Activated CD8-positive, alpha-beta memory T cell treated with anti-CD3 and anti-CD28 coated beads, Interleukin-2, amount 50 U/mL, for 1 hour (primary cell): ENCODE measurements around the gene PRORP.
"Not testable (repeated sequence)": the region's sequence is repeated elsewhere in the genome, so short reads cannot be mapped to it uniquely, and the experiment has no call there.

ENCODE experiments used
- DNase-seq: peaks from one replicate; pipeline ENCODE4 v3.0.0-alpha.2; 2020; ENCODE audit errors: extremely low read depth

The PRORP gene

DNA sequence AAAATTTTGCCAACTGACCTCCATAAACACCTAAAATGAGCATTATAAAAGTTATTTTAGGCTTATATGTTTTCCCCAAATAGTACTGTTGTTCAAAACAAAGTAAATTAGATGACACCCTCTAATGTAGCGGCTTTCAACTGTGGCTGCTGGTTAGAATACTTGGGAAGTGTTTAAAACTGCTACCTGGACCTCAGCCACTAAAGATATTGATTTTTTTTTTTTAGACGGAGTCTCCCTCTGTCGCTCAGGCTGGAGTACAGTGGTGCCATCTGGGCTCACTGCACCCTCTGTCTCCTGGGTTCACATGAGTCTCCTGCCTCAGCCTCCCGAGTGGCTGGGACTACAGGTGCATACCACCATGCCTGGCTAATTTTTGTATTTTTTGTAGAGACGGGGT lies 16.2 kb downstream of the PRORP start:
- no peak for DNase-seq

DNA sequence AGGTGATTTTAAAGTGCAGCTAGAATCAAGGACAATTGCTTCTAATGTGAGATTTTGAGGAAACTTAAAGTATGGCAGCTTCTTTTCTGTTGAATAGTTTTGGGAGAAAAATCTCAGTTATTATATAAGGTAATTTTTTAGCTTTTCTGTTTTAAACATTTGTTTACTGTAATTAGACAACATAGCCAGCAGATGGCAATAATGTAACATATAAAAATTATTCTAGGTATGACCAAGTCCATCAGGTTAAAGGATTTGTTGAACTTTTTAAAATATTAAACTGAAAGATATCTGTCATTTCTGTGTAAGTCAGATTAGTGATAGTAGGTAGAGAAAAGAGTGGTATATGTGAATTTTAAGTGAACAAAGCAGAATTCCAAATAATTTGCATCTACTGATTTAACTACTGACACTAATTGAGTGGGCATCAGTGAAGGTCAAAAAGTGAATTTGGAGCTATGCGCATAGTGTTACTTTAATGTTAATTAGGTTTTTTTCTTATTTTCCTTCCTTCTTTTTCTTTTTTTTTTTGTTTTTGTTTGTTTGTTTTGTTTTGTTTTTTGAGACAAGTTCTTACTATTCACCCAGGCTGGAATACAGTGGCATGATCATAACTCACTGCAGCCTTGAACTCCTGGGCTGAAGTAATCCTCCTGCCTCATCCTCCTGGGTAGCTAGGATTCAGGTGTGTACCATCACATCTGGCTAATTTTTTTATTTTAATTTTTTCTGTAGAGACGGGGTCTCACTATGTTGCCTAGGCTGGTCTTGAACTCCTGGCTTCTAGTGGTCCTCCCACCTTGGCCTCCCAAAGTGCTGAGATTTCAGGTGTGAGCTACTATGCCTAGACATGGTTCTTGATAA lies 18.6 kb downstream of the PRORP start:
- no peak for DNase-seq

DNA sequence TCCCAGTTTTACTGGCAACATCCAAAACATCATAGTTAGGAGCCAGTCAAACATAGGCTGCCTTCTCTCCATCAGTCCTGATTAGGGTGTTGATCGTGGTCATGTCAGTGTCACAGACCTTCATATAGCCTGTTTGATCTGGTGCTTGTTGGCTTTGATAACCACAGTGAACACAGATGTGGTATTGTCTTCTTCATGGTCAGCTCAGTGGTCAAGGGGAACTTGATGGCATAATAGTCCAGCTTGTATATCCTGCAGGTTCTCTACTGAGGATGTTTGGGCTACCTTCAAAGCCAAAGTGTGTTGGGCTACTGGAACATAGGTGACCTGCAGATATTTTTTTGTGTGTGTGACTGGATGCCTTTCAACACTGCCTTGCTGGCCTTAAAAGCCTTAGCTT lies 21.7 kb downstream of the PRORP start:
- no peak for DNase-seq

DNA sequence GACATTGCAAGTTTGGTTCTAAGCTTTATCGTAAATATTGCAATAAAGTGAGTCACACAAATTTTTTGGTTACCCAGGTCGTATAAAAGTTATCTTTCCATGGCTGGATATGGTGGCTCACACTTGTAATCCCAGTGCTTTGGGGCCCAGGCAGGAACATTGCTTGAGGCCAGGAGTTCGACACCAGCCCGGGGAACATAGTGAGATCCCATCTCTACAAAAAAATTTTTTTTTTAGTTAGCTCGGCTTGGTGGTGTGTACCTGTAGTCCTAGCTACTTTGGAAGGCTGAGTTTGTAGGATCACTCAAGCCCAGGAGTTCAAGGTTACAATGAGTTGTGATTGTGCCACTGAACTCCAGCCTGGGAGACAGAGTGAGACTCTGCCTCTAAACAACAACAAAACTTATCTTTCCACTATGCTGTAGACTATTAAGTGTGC lies 24.4 kb downstream of the PRORP start:
- no peak for DNase-seq

DNA sequence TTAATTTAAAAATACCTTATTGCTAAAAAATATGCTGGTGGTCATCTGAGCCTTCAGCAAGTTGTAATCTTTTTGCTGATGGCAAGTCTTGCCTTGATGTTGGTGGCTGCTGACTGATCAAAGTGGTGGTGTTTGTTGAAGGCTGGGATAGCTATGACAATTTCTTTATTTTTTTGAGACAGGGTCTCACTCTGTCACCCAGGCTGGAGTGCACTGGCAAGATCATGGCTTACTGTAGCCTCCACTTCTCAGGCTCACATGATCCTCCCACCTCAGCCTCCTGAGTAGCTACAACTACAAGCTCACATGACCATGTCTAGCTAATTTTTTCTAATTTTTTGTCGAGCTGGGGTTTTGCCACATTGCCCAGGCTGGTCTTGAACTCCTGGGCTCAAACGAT lies 24.8 kb downstream of the PRORP start:
- no peak for DNase-seq

DNA sequence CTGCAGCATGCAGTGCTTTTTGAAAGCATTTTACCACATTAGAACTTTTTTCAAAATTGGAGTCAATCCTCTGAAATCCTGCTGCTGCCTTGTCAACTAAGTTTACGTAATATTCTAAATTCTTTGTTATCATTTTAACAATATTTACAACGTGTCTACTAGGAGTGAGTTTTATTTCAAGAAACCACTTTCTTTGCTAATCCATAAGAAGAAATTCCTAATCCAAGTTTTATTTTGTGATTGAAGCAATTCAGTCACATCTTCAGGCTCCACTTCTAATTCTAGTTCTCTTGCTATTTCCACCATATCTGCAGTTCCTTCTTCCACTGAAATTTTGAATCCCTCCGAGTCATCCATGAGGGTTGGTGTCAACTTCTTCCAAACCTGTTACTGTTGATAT lies 25.4 kb downstream of the PRORP start:
- no peak for DNase-seq

DNA sequence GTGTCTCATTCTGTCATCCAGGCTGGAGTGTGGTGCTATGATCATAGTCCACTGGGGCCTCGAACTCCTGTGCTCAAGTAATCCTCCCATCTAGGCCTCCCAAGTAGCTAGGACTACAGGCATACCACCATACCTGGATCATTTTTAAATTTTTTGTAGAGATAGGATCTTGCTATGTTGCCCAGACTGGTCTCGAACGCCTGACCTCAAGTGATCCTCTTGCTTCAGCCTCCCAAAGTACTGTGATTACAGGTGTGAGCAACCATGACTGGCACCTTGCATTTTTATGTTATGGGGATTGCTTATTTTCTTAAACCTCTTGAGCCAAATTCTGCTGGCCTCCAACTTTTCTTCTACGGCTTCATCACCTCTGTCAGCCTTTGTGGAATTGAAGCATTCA lies 26.9 kb downstream of the PRORP start:
- no peak for DNase-seq

DNA sequence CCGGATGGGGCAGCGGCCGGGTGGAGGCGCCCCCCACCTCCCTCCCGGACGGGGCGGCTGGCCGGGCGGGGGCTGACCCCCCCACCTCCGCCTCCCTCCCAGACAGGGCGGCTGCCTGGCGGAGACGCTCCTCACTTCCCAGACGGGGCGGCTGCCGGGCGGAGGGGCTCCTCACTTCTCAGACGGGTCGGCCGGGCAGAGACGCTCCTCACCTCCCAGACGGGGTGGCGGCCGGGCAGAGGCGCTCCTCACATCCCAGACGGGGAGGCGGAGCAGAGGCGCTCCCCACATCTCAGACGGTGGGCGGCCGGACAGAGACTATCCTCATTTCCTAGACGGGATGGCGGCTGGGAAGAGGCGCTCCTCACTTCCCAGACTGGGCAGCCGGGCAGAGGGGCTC lies 30.2 kb downstream of the PRORP start:
- DNase-seq, result not testable (repeated sequence)

DNA sequence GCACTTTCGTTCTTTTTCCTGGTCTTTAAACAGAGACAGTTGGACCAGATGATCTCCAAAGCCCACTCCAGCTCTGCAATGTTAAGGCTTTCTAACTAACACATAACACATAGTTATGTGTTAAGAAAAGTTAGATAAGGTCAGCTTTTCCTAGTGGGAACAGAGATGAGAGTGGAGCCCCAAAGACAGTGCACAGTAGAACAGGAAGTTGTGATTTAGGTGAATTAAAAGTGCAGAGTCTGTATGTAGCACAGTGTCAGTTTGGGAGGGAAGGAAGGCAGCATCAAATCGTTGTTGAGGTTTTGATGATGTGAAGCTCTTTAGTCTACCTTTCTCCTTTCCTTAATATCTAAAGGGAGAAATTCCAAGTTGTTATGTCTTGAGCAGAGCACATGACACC lies 31.7 kb downstream of the PRORP start:
- DNase-seq, result no peak

DNA sequence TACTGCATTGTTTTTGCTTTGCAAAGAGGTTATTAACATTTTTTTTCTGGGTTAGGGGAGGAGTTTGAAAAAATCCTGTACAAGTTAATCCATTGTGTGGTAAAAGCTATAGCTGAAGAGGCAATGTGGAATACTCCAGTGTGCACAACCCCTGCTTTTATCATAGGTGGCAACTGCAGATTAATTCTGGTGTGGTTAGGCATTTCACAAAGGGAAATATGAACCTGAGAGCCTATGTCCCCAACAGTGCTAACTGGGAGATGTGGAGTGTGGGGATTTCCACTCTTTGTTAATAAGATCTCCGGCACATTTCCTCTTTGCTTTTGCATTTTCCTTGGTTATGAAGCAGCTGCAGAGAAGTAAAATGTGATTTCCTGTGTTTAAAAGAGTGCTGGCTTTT lies 33.6 kb downstream of the PRORP start:
- DNase-seq, result no peak

DNA sequence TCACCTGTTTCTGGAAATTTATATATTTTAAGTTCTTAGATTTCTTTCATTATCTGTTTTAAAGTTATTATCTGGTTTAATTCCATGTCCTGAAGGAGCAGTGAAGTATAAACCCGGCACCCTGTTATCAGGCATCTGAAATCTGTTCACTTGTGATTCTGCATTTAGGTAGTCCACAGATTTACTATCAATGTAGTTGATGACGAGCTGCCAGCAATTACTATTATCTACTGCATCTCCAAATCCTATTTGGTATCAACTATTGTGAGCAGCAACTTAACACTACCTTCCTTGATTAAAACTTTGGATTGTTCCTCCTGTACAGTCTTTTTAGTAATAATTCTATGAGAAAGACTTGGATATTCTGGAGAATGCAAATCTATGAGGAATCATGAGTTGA lies 36.1 kb downstream of the PRORP start:
- no peak for DNase-seq

DNA sequence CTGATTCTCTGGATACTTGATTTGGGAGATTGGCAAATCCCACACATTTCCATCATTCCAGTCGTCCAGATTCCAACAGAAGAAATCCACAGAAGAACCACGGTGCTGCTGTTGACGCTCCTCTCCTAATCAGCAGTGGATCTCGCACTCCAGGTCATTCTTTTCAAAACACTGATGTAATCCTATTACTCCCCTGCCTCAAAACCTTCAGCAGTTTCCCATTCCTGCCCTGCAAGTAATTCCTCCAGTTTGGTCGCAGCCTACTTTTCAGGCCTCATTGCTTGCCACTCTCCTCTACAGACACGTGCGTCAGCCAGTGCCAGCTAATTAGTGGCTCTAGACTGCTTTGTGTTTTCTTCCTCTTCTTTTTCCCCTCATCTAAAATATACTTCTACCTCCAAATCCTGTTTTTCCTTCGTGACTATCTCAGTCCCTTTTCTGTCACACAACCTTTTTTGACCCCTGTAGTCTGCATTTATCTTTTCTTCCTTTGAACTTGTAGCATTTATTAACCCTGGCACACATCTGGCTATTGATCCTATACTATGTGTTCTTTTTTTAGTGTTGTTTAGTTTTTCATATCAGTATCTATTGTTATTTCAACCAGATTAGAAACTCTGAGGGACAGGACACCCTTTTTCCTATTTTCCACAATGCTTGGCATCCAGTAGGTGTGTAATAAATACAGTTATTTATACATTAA lies 36.8 kb downstream of the PRORP start:
- no peak for DNase-seq

DNA sequence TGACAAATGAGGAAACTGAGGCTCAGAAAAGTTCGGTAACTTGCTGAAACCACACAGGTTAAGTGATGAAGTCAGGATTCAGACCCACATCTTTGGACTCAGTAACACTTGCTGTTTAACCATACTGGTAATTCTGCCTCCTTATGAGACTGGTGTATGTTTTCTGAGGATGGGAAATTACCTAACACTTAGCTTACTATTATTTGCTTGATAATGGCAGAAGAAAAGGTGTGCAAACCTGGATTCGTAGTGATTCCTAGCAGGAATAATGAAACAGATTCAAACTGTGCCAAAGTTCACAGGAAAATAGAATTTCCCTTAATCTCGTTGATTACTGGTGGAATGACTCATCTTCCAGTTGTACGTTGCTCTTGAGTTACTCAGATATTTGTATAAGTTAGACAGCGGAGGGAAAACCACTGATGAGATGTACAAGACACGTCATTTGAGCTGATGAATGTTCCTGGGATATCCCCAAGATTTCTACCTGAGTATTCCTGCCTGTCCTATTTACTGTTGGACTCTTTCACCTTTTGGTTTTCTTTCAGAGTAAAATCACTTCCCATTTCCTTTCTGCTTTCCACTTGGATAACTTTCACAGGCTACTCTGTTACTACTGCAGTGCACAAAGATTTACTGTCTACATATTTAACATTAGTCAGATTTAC lies 37.5 kb downstream of the PRORP start:
- DNase-seq, result no peak

DNA sequence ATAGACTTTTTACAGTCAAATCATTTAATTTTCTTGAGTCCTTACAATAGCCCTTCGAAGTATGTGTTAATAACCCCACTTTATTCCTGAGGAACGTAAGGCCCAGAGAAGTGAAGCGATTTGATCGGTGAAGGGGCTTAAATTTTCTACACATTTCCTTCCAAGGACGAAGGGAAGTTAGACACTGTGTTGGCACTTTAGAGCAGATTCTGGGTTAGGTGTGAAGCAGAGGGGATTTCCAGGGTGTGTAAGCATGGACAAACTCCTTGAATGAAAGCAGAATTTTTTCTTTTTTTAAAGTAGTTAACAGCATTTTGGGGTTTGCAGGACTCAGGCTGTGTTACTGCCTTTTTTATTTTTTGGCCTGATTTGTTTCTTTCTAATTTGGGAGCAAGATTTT lies 38.9 kb downstream of the PRORP start:
- DNase-seq, result no peak

DNA sequence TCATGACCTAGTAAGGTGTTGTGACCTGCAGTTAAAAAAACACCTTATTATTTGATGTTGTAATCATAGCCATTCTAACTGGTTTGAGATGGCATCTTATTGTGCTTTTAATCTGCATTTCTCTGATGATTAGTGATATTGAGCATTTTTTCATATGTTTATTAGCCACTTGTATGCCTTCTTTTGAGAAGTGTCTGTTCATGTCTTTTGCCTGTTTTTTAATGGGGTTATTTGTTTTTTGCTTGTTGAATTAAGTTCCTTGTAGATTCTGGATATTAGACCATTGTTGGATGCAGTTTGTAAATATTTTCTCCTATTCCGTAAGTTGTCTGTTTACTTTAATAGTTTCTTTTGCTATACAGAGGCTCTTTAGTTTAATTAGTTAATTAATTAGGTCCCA lies 41.0 kb downstream of the PRORP start:
- no peak for DNase-seq

DNA sequence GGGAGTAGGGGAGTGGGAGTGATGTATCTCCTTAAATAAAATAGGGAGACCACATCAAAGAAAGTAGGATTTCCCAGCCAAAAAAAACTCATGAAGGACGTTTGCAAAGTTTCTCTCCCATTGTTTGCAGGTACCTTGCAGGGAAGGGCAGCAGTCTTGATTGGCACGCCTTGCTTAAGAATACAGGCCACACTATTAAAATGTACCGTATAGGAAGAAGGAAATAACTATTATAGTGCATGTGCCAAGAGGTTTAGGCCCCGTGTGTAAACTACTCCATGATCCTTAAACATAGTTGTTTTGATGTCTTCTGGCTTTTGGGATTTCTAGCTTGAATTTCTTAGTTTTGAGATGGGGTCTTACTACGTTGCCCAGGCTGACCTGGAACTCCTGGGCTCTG lies 42.5 kb downstream of the PRORP start:
- DNase-seq, result no peak

DNA sequence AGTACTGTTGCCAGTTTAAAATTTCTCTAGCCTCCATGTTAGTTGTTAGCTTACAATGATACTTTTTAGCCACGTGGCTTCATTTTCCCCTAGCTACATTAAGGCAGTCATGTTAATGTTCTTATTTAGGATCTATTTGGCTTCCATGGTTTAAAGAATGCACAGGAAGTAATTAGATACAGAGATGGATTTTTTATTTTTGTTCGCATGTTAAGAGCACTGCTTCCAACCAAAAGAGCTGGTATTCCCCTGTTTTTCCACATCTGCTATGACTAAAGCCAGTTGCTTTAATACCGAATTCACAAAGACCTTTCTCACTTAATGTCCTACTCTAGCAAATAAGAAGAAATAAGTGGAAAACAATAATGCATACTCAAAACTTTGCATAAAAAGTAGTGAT lies 45.1 kb downstream of the PRORP start:
- DNase-seq, result no peak
